NOMO-1 treated with DMSO at 0.1 percent for 48 hours (cell line): ENCODE results near the gene LIPT2.
"Not testable (repeated sequence)": the region's sequence is repeated elsewhere in the genome, so short reads cannot be mapped to it uniquely, and the experiment has no call there.

Experiments used
- DNase-seq: peaks from one replicate; lab custom pipeline; 2025; ENCODE audit not compliant: unreplicated experiment; lab: John Stamatoyannopoulos, UW

The LIPT2 gene

GRCh38 chr11:74492974-74493790 is at the start of gene LIPT2:
Gene LIPT2, minus strand, starts transcription at chr11:74493724. Its CDS starts 21 bp downstream, at chr11:74493703.
- peak; percentile 97 for DNase-seq

- DNase-seq: no peak
Measured at GRCh38 chr11:74541466-74541865, 47.9 kb upstream of the LIPT2 start.

- DNase-seq: no peak
Measured at GRCh38 chr11:74540270-74540669, 46.7 kb upstream of the LIPT2 start.

- DNase-seq: no peak
Measured at GRCh38 chr11:74538680-74539079, 45.2 kb upstream of the LIPT2 start.

GRCh38 chr11:74535371-74536160 is 42.0 kb upstream of the LIPT2 start:
- DNase-seq: no peak

- not testable (repeated sequence) for DNase-seq
Measured at GRCh38 chr11:74534946-74535275, 41.4 kb upstream of the LIPT2 start.

GRCh38 chr11:74534216-74534945 is 40.9 kb upstream of the LIPT2 start:
- DNase-seq: no peak

GRCh38 chr11:74533421-74533820 is 39.9 kb upstream of the LIPT2 start:
- no peak for DNase-seq

GRCh38 chr11:74532501-74533246 is 39.1 kb upstream of the LIPT2 start:
- DNase-seq: no peak

- no peak for DNase-seq
Measured at GRCh38 chr11:74524978-74525377, 31.5 kb upstream of the LIPT2 start.

- no peak for DNase-seq
Measured at GRCh38 chr11:74524501-74524900, 31.0 kb upstream of the LIPT2 start.

GRCh38 chr11:74522776-74523175 is 29.3 kb upstream of the LIPT2 start:
- no peak for DNase-seq

GRCh38 chr11:74521666-74522252 is 28.2 kb upstream of the LIPT2 start:
- no peak for DNase-seq

- DNase-seq: no peak
Measured at GRCh38 chr11:74520927-74521665, 27.6 kb upstream of the LIPT2 start.

GRCh38 chr11:74520316-74520715 is 26.8 kb upstream of the LIPT2 start:
- no peak for DNase-seq

GRCh38 chr11:74519710-74520109 is 26.2 kb upstream of the LIPT2 start:
- DNase-seq: no peak

GRCh38 chr11:74517592-74517991 is 24.1 kb upstream of the LIPT2 start:
- not testable (repeated sequence) for DNase-seq

- DNase-seq: peak; percentile 33
Measured at GRCh38 chr11:74507582-74507981, 14.1 kb upstream of the LIPT2 start.

GRCh38 chr11:74506823-74507222 is 13.3 kb upstream of the LIPT2 start:
- no peak for DNase-seq

- no peak for DNase-seq
Measured at GRCh38 chr11:74505911-74506310, 12.4 kb upstream of the LIPT2 start.
